ENCODE measurements around the gene TNNI3.

DNA sequence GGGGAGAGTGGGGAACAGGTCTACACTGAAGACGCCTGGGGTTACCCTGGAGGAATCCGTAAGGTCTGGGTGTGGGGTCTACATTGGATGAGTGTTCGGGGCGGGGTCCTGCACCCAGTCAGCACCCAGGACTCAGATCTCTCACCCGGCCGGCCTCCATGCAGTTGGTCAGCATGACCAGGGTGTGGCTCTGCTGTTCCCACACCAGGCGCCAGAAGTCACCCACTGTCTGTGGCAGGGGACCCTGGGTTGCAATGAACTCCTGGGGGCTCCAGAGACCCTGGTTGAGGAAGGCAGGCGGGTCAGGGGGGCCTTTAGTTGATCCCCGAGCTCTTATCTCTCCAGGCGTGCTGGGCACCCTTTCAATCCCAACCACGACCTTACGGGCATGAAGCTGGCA lies 28.5 kb upstream of the TNNI3 start:
- TF ChIP-seq, protein P1, sequence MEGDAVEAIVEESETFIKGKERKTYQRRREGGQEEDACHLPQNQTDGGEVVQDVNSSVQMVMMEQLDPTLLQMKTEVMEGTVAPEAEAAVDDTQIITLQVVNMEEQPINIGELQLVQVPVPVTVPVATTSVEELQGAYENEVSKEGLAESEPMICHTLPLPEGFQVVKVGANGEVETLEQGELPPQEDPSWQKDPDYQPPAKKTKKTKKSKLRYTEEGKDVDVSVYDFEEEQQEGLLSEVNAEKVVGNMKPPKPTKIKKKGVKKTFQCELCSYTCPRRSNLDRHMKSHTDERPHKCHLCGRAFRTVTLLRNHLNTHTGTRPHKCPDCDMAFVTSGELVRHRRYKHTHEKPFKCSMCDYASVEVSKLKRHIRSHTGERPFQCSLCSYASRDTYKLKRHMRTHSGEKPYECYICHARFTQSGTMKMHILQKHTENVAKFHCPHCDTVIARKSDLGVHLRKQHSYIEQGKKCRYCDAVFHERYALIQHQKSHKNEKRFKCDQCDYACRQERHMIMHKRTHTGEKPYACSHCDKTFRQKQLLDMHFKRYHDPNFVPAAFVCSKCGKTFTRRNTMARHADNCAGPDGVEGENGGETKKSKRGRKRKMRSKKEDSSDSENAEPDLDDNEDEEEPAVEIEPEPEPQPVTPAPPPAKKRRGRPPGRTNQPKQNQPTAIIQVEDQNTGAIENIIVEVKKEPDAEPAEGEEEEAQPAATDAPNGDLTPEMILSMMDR (IDR thresholded peaks at IDR 0.05): no peak
- no peak for TF ChIP-seq POLR2A (IDR thresholded peaks at IDR 0.05)
